ENCODE data around the gene MRPS27. TPM values are rescaled to one million over a fixed set of nuclear protein-coding genes. Genes with fewer than 3 reads are reported as not detected.

MRPS27 gene
- total and polyA plus RNA-seq, 9 of the 15 experiments (the other 6 are each of a cell fraction or from before 2014, with no cell fraction given), result 73.6 to 144 (median 106) TPM

GRCh38 chr5:72244862-72245371 lies 75.1 kb downstream of the MRPS27 start (continued):
- TF ChIP-seq SP1 (CRISPR knock-in tag; IDR thresholded peaks at IDR 0.05) (no peak), ZBED1 (IDR thresholded peaks at IDR 0.05) (no peak), OTX1 (CRISPR knock-in tag; IDR thresholded peaks at IDR 0.05) (0 out of 2 replicates have a peak, but pooled peaks have one; percentile 19), NCOR1 (IDR thresholded peaks at IDR 0.05) (0 out of 2 replicates have a peak, but pooled peaks have one; percentile 16), NCOA6 (IDR thresholded peaks at IDR 0.05) (0 out of 2 replicates have a peak, but pooled peaks have one; percentile 33), ARID3A (IDR thresholded peaks at IDR 0.05; ENCODE audit: borderline replicate concordance, low read depth, low read length) (no peak), SMC3 (conservative IDR thresholded peaks at IDR 0.05; ENCODE audit: insufficient read depth, low read depth, low read length) (0 out of 2 replicates have a peak, but pooled peaks have one; percentile 30), FIP1L1 (IDR thresholded peaks at IDR 0.05; ENCODE audit: low read depth, low read length, poor library complexity, severe bottlenecking) (no peak), FOXK2 (conservative IDR thresholded peaks at IDR 0.05 in 1 of 2, IDR thresholded peaks at IDR 0.05 in 1 of 2; ENCODE audit: low read depth in 2 of 2) (0 out of 4 replicates have a peak, but pooled peaks of 1 of the 2 experiments have one; percentile 21), ZSCAN29 (IDR thresholded peaks at IDR 0.05) (no peak), GATAD2B (IDR thresholded peaks at IDR 0.05; ENCODE audit: borderline replicate concordance) (peak; percentile 57; the same call in 1 of the 2 replicates), PYGO2 (tag; IDR thresholded peaks at IDR 0.05) (no peak), RCOR1 (IDR thresholded peaks at IDR 0.05; ENCODE audit: borderline replicate concordance in 1 of 2, low read depth in 2 of 2, low read length in 2 of 2) (peak in 1 of 2 experiments; percentile 59; a peak in 1 of 4 replicates), HMBOX1 (IDR thresholded peaks at IDR 0.05) (peak; percentile 53), SMARCA4 (IDR thresholded peaks at IDR 0.05) (no peak), MED1 (CRISPR knock-in tag; IDR thresholded peaks at IDR 0.05; ENCODE audit: borderline replicate concordance) (no peak), RAD51 (IDR thresholded peaks at IDR 0.05; ENCODE audit: borderline replicate concordance, low read depth) (no peak), ATF1 (CRISPR knock-in tag; IDR thresholded peaks at IDR 0.05) (no peak), ATF1 (tag; IDR thresholded peaks at IDR 0.05) (no peak), ZNF324 (CRISPR knock-in tag; IDR thresholded peaks at IDR 0.05) (0 out of 2 replicates have a peak, but pooled peaks have one; percentile 22), ETV6 (IDR thresholded peaks at IDR 0.05; ENCODE audit: borderline replicate concordance in 1 of 2, low read depth in 2 of 2, low read length in 1 of 2) (no peak), ETV6 (CRISPR knock-in tag; IDR thresholded peaks at IDR 0.05; ENCODE audit: borderline replicate concordance) (no peak)
